Measurements from ENCODE around the gene CCDC81. TPM values are rescaled to one million over a fixed set of nuclear protein-coding genes. Genes with fewer than 3 reads are reported as not detected.
A peak's percentile ranks its signal among the peaks of the same experiment; 100 is the strongest.

Gene CCDC81
- total and polyA plus RNA-seq, 11 donors, result 0.17 to 1.2 (median 0.34) TPM; not detected in 1

DNA sequence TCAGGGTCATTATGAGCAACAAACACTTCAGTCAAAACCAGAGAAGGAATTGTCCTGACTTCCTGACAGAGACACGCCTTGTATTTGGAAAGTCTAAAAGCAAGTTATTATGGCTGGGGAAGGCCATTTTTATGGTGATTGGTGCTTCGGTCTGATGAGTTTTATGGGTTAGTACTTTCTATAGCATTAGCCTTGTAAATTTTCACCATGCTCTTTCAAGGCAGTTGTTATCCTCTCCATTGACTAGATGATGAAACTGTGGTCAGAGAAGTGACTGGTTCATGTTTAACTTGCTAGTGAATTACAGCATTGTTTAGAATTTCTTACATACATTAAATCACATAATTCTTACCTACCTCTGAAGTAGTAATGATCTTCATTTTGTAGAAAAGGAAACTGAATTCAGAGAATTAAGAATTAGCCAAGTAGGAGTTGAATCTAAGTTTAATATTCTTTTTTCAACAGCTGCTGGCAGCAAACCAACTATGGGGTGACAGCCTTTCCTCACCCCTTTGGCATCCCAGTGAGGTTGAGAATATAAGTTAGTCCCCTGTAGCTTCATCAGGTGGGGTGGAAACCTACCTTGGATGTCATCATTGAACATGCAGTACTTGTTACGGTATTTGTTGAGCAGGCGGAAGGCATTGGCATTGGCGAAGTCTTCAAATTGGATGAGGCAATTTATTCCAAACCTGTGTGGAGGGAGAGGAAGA, 90.0 kb downstream of the CCDC81 start:
- Histone ChIP-seq H3K27ac (no peak overlapping the region), H3K27me3 (no peaks in the 10 kb centered on the region), H3K4me3 (no peak overlapping the region), H3K4me1 (peaks cover 2 to 30% (median 17%) of the 10 kb centered on the region in 12 donors), H3K9me3 (no peaks in the 10 kb centered on the region), H3K36me3 (peaks cover 0 to 17% (median 7%) of the 10 kb centered on the region in 9 donors)
- ATAC-seq (no peak), DNase-seq (no peak)
- intact Hi-C loops (cut with DNase I), result loop anchor here in 1 of 10 donors (10.0 kb wide), 1 partner anchor 130 kb away; no protein-coding TSS in a partner anchor
- no peak for TF ChIP-seq POLR2A (IDR thresholded peaks at IDR 0.05)
- TF ChIP-seq, protein P1, sequence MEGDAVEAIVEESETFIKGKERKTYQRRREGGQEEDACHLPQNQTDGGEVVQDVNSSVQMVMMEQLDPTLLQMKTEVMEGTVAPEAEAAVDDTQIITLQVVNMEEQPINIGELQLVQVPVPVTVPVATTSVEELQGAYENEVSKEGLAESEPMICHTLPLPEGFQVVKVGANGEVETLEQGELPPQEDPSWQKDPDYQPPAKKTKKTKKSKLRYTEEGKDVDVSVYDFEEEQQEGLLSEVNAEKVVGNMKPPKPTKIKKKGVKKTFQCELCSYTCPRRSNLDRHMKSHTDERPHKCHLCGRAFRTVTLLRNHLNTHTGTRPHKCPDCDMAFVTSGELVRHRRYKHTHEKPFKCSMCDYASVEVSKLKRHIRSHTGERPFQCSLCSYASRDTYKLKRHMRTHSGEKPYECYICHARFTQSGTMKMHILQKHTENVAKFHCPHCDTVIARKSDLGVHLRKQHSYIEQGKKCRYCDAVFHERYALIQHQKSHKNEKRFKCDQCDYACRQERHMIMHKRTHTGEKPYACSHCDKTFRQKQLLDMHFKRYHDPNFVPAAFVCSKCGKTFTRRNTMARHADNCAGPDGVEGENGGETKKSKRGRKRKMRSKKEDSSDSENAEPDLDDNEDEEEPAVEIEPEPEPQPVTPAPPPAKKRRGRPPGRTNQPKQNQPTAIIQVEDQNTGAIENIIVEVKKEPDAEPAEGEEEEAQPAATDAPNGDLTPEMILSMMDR (IDR thresholded peaks at IDR 0.05), result no peak
- 89 to 97% (median 92%) methylated on average over 5 of the region's 5 CpGs for WGBS, 4 donors

DNA sequence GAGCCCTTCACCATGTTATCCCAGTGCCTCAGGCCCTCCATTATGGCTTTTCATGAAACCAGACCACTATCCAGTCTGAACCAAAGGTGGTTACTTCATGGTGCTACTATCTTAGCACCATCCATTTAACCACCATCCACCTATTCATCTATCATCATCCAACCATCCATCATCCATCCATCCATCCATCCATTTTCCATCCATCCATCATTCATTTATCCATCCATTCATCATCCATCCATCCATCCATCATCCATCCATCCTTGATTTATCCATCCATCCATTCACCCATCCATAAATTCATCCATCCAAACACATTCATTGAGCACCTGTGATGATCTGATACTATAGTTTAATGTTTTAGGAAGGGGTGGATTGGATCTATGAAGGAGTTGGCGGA, 93.5 kb downstream of the CCDC81 start:
- H3K4me1 ChIP-seq, result peaks cover 0 to 20% (median 8%) of the 10 kb centered on the region in 12 donors
- intact Hi-C loops (cut with DNase I), result loop anchor here in 1 of 10 donors (10.0 kb wide), 1 partner anchor 127 kb away; no protein-coding TSS in a partner anchor
- peaks cover 0 to 10% (median 0%) of the 10 kb centered on the region in 9 donors for H3K36me3 ChIP-seq
- H3K27me3 ChIP-seq, result no peaks in the 10 kb centered on the region
- no peak for TF ChIP-seq POLR2A (IDR thresholded peaks at IDR 0.05)
- TF ChIP-seq, protein P1 (IDR thresholded peaks at IDR 0.05), result no peak
- DNase-seq, result no peak
- WGBS, 4 donors, result 98 to 100% (median 100%) methylated on average over 1 of the region's 1 CpG
- H3K4me3 ChIP-seq, result no peak overlapping the region
- no peak for ATAC-seq
- H3K27ac ChIP-seq, result no peak overlapping the region
- no peaks in the 10 kb centered on the region for H3K9me3 ChIP-seq

DNA sequence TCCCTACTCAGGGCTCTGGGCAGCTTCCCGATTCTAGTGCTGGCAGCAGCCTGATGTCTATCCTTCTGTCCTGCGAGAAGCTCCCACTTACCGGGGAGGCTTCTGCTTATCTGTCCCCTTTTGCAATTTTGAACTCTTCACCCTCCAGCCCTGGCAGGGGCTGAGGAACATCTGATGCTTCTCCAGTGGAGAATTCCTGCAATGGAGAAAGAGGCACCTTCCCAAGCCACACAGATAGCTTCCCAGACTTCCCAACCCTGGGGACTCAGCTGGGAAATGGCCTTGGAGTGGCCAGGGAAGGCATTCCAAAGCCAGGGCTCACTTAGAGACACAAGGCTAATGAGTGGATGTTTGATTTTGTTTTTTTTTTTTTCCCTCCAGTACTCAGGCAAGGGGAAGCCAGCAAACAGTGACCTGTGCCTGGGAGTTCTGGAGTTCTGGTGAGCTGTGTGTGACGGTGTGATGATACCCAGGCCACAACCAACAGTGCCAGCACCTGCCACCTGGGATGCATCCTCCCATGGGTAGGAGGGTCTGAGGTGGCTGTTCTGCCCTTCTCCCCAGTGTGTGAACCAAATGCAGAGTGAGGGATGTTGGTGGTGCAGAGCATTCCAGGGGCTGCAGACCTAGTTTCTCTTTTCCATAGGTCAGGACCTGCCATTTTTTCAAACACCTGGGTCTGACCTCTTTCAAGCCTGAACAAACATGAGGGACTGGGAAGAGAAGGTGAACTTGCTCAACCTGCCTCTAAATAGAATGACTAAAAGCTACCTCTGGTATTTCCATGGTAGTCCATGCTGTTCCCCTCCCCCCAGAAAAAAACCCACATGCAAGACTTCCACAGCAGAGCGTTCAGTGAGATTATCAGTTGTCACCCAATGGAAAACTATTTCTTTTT, 95.1 kb downstream of the CCDC81 start:
- Histone ChIP-seq H3K4me1 (peaks cover 0 to 31% (median 18%) of the 10 kb centered on the region in 12 donors), H3K9me3 (no peaks in the 10 kb centered on the region), H3K4me3 (no peak overlapping the region), H3K27me3 (no peaks in the 10 kb centered on the region), H3K27ac (peak overlapping the region in 2 of 12 donors; percentile 1 to 27), H3K36me3 (peaks cover 0 to 2% (median 0%) of the 10 kb centered on the region in 9 donors)
- no peak for TF ChIP-seq POLR2A (IDR thresholded peaks at IDR 0.05)
- TF ChIP-seq, protein P1 (IDR thresholded peaks at IDR 0.05), result no peak
- peak in 2 of 5 donors; percentile 34 to 35 for DNase-seq
- WGBS, 4 donors, result 63 to 90% (median 68%) methylated on average over 3 to 5 of the region's 5 CpGs
- peak; percentile 19 to 51 (median 26) for ATAC-seq
- intact Hi-C loops (cut with DNase I), result loop anchor here in 3 of 10 donors (5.0 to 10.0 kb wide), 3 partner anchors 85 to 125 kb away; no protein-coding TSS in a partner anchor

Other genes with a start within 250 kb of the CCDC81 start
- 10 to 100 TPM in 6 of 9 donors, 1 to 10 TPM in 3; 4.9 to 13.3 (median 11.4) TPM for gene EED, start 130.1 kb upstream of the CCDC81 start, total RNA-seq
- 10 to 100 TPM in 1 of 2 donors, 1 to 10 TPM in 1; 9.5 to 13.5 TPM for gene EED, start 130.1 kb upstream of the CCDC81 start, polyA plus RNA-seq
- 10 to 100 TPM; 30.9 to 56.4 (median 46.6) TPM for gene HIKESHI, start 72.6 kb upstream of the CCDC81 start, total RNA-seq
- 10 to 100 TPM; 48.1 to 79.1 TPM for gene HIKESHI, start 72.6 kb upstream of the CCDC81 start, polyA plus RNA-seq